Neural cell (in vitro differentiated cells): ENCODE data around the gene USP7.
A peak's percentile ranks its signal among the peaks of the same experiment; 100 is the strongest.

Source experiments
- POLR2AphosphoS5 ChIP-seq: IDR thresholded peaks from 2 replicates; pipeline ENCODE4 v1.6.1; 2012
- TF ChIP-seq, protein P1 (sequence below): fragments of 450-650 bp; IDR thresholded peaks from 2 replicates; pipeline ENCODE4 v1.5.1; 2014; ENCODE audit warnings: antibody characterized with exemption, mild to moderate bottlenecking, moderate library complexity; ENCODE audit not compliant: poor library complexity, severe bottlenecking

DNA sequence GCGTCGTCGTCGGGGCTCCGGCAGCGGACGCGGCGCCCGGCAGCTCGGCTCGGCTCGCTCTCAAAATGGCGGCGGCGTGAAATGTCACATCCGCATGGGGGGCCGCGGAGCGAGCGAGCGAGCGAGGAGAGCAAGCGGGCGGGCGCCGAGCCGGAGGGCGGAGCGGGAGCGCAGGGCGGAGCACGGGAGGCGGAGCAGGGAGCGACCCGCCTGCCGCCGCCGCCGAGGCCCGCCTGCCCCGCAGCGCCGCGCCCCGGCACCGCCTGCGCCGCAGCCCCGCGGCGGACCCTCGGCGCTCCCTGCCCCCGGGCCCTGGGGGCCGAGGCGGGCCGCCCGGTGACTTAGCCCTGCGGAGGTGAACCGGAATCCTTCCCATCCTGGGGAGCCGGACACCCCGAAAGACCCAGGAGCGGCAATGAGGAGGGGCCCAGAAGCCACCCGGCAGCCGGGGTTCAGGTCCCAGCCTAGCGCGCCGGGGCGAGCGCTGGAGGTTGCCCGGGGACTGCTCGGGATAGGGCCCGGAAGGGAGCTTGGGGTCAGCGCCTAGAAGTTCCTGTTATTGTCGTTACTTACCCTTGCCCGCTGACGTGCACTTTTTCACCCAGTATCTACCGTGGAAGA is at the start of gene USP7:
- TF ChIP-seq, protein P1, sequence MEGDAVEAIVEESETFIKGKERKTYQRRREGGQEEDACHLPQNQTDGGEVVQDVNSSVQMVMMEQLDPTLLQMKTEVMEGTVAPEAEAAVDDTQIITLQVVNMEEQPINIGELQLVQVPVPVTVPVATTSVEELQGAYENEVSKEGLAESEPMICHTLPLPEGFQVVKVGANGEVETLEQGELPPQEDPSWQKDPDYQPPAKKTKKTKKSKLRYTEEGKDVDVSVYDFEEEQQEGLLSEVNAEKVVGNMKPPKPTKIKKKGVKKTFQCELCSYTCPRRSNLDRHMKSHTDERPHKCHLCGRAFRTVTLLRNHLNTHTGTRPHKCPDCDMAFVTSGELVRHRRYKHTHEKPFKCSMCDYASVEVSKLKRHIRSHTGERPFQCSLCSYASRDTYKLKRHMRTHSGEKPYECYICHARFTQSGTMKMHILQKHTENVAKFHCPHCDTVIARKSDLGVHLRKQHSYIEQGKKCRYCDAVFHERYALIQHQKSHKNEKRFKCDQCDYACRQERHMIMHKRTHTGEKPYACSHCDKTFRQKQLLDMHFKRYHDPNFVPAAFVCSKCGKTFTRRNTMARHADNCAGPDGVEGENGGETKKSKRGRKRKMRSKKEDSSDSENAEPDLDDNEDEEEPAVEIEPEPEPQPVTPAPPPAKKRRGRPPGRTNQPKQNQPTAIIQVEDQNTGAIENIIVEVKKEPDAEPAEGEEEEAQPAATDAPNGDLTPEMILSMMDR: peak; percentile 24
- peak; percentile 89 for TF ChIP-seq POLR2AphosphoS5
